Neuron (in vitro differentiated cells): ENCODE measurements around the gene PTPN11.
A peak's percentile ranks its signal among the peaks of the same experiment; 100 is the strongest.
"Not testable (repeated sequence)": the region's sequence is repeated elsewhere in the genome, so short reads cannot be mapped to it uniquely, and the experiment has no call there.

Source experiments
- H2AFZ ChIP-seq: one replicate; pipeline ENCODE4 v1.6.1; 2013; ENCODE audit warnings: low read depth, mild to moderate bottlenecking, inconsistent platforms, low read length, moderate library complexity
- H3K27me3 ChIP-seq: one replicate; pipeline ENCODE4 v1.6.1; 2013; ENCODE audit warnings: low read length; ENCODE audit not compliant: insufficient read depth
- H3K36me3 ChIP-seq: one replicate; pipeline ENCODE4 v1.6.1; 2013; ENCODE audit warnings: low read length; ENCODE audit not compliant: insufficient read depth
- H3K4me1 ChIP-seq: one replicate; pipeline ENCODE4 v1.6.1; 2013; ENCODE audit warnings: low read length; ENCODE audit not compliant: insufficient read depth
- H3K4me3 ChIP-seq: 2 replicates; pipeline ENCODE4 v1.5.1; 2013; ENCODE audit warnings: mild to moderate bottlenecking, low read length, moderate library complexity
- H3K9me3 ChIP-seq: one replicate; pipeline ENCODE4 v1.6.1; 2013; ENCODE audit warnings: low read length

The PTPN11 gene

GRCh38 chr12:112393328-112393727, 25.4 kb upstream of the PTPN11 start:
- Histone ChIP-seq H3K27me3 (no peaks in the 10 kb centered on the region), H3K4me1 (no peaks in the 10 kb centered on the region), H2AFZ (no peak overlapping the region), H3K36me3 (no peaks in the 10 kb centered on the region), H3K4me3 (no peak overlapping the region), H3K9me3 (no peaks in the 10 kb centered on the region)

GRCh38 chr12:112401054-112401453, 17.7 kb upstream of the PTPN11 start:
- no peaks in the 10 kb centered on the region for H3K9me3 ChIP-seq
- no peak overlapping the region for H3K4me3 ChIP-seq
- no peaks in the 10 kb centered on the region for H3K4me1 ChIP-seq
- peaks cover 21% of the 10 kb centered on the region for H3K36me3 ChIP-seq
- H3K27me3 ChIP-seq: no peaks in the 10 kb centered on the region
- H2AFZ ChIP-seq: no peak overlapping the region

GRCh38 chr12:112401903-112402498, 16.7 kb upstream of the PTPN11 start:
- Histone ChIP-seq H3K4me3 (no peak overlapping the region), H3K36me3 (peaks cover 30% of the 10 kb centered on the region), H2AFZ (no peak overlapping the region), H3K27me3 (no peaks in the 10 kb centered on the region), H3K4me1 (no peaks in the 10 kb centered on the region), H3K9me3 (no peaks in the 10 kb centered on the region)

GRCh38 chr12:112406519-112407488, 11.9 kb upstream of the PTPN11 start:
- Histone ChIP-seq H3K27me3 (no peaks in the 10 kb centered on the region), H3K4me1 (peaks cover 17% of the 10 kb centered on the region), H2AFZ (no peak overlapping the region), H3K36me3 (peaks cover 43% of the 10 kb centered on the region), H3K9me3 (no peaks in the 10 kb centered on the region), H3K4me3 (no peak overlapping the region)

- H3K27me3 ChIP-seq, H3K9me3 ChIP-seq, H2AFZ ChIP-seq: not testable (repeated sequence)
- Histone ChIP-seq H3K4me1 (peaks cover 17% of the 10 kb centered on the region), H3K4me3 (peak overlapping the region; percentile 79), H3K36me3 (peaks cover 43% of the 10 kb centered on the region)
Measured at GRCh38 chr12:112407683-112408082, 11.1 kb upstream of the PTPN11 start.

GRCh38 chr12:112408621-112409020, 10.1 kb upstream of the PTPN11 start:
- H3K36me3 ChIP-seq: peaks cover 43% of the 10 kb centered on the region

GRCh38 chr12:112409064-112409905, 9.5 kb upstream of the PTPN11 start, which contains the start of gene RPL6:
RPL6 (minus strand) TSS chr12:112409605; CDS start chr12:112408656, 949 bp downstream.
- Histone ChIP-seq H2AFZ (peak within 1 kb of the TSS; percentile 24), H3K27me3 (no peaks in the 10 kb centered on the region), H3K4me1 (peaks cover 17% of the 10 kb centered on the region), H3K4me3 (peak within 1 kb of the TSS; percentile 79), H3K36me3 (peaks cover 40% of the 10 kb centered on the region), H3K9me3 (no peaks in the 10 kb centered on the region)

More at GRCh38 chr12:112408621-112409020, 10.1 kb upstream of the PTPN11 start:
- Histone ChIP-seq H3K9me3 (no peaks in the 10 kb centered on the region), H3K4me1 (peaks cover 17% of the 10 kb centered on the region), H3K27me3 (no peaks in the 10 kb centered on the region), H2AFZ (no peak overlapping the region), H3K4me3 (peak overlapping the region; percentile 79)

- Histone ChIP-seq H3K27me3 (no peaks in the 10 kb centered on the region), H2AFZ (peak overlapping the region; percentile 24), H3K36me3 (peaks cover 34% of the 10 kb centered on the region), H3K4me3 (peak overlapping the region; percentile 79), H3K9me3 (no peaks in the 10 kb centered on the region), H3K4me1 (peaks cover 17% of the 10 kb centered on the region)
Measured at GRCh38 chr12:112409906-112410244, 8.9 kb upstream of the PTPN11 start.

- Histone ChIP-seq H2AFZ (no peak overlapping the region), H3K27me3 (no peaks in the 10 kb centered on the region), H3K4me3 (no peak overlapping the region), H3K9me3 (no peaks in the 10 kb centered on the region), H3K36me3 (no peaks in the 10 kb centered on the region), H3K4me1 (peaks cover 6% of the 10 kb centered on the region)
Measured at GRCh38 chr12:112413855-112414625, 4.7 kb upstream of the PTPN11 start.

- not testable (repeated sequence) for H3K27me3 ChIP-seq, H3K36me3 ChIP-seq, H2AFZ ChIP-seq, H3K4me3 ChIP-seq, H3K9me3 ChIP-seq
- peaks cover 15% of the 10 kb centered on the region for H3K4me1 ChIP-seq
Measured at GRCh38 chr12:112415457-112415856, 3.3 kb upstream of the PTPN11 start.

GRCh38 chr12:112418273-112418607, 507 bp upstream of the PTPN11 start:
- H2AFZ ChIP-seq: peak overlapping the region; percentile 77
- peak overlapping the region; percentile 98 for H3K4me3 ChIP-seq
- H3K27me3 ChIP-seq: no peaks in the 10 kb centered on the region
- H3K4me1 ChIP-seq: peaks cover 18% of the 10 kb centered on the region
- no peaks in the 10 kb centered on the region for H3K9me3 ChIP-seq
- H3K36me3 ChIP-seq: no peaks in the 10 kb centered on the region

- H3K4me1 ChIP-seq: peaks cover 18% of the 10 kb centered on the region
- H2AFZ ChIP-seq: peak overlapping the region; percentile 77
- no peaks in the 10 kb centered on the region for H3K27me3 ChIP-seq
- H3K4me3 ChIP-seq: peak overlapping the region; percentile 98
- no peaks in the 10 kb centered on the region for H3K36me3 ChIP-seq
- H3K9me3 ChIP-seq: no peaks in the 10 kb centered on the region
Measured at GRCh38 chr12:112419297-112420133, 768 bp downstream of the PTPN11 start.
